Astrocyte of the spinal cord (primary cell): ENCODE data around the gene ANK3.

Experiments used
- DNase-seq: peaks from one replicate; pipeline ENCODE4 v3.0.0; 2011; ENCODE audit warnings: low read depth, low spot score
- H3K4me3 ChIP-seq: 2 replicates; pipeline ENCODE4 v1.5.1; 2011; ENCODE audit warnings: low read depth, mild to moderate bottlenecking, low read length, moderate library complexity
- in situ Hi-C: cut with HindIII; loops from 2 replicates; pipeline ENCODE4 v1.10.0; 2017; ENCODE audit warnings: low sequenced_read_pairs
- TF ChIP-seq, protein P1 (sequence below): IDR thresholded peaks from 2 replicates; pipeline ENCODE4 v1.5.1; 2012; ENCODE audit warnings: low read depth, mild to moderate bottlenecking, low read length, inconsistent platforms

Gene ANK3

DNA sequence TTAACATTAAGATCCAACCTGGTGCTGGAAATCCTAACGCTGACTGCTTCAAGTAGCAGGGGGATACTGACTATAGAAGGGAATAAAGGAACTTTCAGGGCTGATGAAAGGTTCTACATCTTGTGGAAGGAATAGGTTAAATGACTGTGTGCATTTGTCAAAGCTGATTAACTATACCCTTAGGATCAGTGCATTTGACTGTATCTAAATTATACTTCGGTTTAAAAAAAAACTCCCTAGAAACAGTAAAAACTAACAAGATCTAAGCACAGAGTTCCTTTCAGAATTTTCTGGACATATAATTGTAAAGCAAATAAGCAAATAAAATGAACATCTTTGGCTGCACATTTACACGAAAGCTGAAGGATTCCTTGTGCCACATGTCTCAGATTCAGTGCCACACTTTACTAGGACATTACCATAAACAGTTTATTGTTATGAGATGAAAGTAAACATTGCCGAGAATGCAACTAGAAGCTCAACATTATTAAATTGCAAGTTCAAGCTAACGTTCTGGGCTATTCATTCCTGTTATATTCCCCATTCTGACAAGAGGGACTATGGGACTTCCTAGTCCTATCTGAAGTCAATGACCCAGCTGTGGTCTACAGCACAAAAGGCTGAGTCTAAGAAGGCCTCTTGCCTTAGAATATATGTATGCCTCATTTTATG is 20.7 kb downstream of the ANK3 start:
- TF ChIP-seq, protein P1, sequence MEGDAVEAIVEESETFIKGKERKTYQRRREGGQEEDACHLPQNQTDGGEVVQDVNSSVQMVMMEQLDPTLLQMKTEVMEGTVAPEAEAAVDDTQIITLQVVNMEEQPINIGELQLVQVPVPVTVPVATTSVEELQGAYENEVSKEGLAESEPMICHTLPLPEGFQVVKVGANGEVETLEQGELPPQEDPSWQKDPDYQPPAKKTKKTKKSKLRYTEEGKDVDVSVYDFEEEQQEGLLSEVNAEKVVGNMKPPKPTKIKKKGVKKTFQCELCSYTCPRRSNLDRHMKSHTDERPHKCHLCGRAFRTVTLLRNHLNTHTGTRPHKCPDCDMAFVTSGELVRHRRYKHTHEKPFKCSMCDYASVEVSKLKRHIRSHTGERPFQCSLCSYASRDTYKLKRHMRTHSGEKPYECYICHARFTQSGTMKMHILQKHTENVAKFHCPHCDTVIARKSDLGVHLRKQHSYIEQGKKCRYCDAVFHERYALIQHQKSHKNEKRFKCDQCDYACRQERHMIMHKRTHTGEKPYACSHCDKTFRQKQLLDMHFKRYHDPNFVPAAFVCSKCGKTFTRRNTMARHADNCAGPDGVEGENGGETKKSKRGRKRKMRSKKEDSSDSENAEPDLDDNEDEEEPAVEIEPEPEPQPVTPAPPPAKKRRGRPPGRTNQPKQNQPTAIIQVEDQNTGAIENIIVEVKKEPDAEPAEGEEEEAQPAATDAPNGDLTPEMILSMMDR: no peak
- H3K4me3 ChIP-seq: no peak overlapping the region
- DNase-seq: no peak
- in situ Hi-C loops: no loop called here

DNA sequence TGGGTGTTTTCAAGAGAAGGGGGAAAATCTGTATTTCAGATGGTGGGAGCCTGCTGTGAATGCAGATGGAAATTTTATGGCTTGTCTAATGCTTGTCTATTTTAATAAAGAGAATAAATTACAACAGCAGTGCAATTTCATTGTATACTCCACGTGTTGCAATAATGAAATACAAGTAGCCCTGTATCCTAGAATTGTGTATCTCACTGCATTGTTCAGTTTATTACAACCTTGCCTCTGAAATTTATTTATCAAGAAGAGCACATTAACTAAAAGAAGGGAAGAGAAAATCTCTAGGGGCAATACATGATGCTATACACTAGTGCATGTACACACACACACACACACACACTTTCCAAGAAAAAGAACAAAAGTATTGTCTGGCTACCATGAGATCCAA is 21.8 kb downstream of the ANK3 start:
- in situ Hi-C loops: no loop called here
- H3K4me3 ChIP-seq: no peak overlapping the region
- TF ChIP-seq, protein P1: no peak
- no peak for DNase-seq

DNA sequence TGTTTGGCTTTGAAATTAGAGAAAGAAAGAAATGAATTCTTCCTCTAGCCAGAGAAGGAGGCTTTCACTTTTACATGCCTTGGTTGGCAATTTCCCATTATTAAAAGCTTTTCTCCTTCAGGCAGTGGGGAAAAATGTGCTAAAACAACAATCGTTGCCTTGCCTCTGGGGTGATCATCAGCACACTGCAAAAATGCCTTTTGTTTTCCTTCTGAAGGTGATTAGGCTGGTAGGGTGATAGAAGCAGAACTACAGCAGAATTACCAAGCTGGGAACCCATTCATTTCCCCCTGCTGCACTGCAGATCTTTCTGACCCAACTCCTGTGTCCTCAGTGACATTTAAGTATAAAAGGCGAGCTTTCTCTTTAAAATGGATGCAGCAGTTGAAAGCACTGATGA is 22.2 kb downstream of the ANK3 start:
- in situ Hi-C loops: no loop called here
- TF ChIP-seq, protein P1: no peak
- DNase-seq: no peak
- no peak overlapping the region for H3K4me3 ChIP-seq

DNA sequence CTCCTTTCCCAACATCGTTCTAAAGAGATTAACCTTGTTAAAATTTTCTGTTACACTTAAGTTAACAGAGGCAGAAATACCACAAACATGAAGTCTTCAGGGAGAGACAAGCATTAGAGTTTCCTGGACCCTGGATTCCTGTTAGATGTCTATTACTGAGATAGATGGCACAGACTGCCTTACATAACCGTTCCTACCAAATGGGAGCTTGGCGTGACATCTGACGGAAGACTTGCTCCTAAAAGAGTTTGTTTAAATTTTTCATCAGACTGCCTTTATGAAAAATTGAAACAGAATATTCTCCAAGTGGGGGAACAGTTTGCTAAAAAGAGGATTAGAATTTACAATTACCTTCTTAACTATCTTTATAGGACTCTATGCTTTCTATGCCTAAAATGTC is 22.7 kb downstream of the ANK3 start:
- in situ Hi-C loops: no loop called here
- no peak for DNase-seq
- H3K4me3 ChIP-seq: no peak overlapping the region
- TF ChIP-seq, protein P1: no peak

DNA sequence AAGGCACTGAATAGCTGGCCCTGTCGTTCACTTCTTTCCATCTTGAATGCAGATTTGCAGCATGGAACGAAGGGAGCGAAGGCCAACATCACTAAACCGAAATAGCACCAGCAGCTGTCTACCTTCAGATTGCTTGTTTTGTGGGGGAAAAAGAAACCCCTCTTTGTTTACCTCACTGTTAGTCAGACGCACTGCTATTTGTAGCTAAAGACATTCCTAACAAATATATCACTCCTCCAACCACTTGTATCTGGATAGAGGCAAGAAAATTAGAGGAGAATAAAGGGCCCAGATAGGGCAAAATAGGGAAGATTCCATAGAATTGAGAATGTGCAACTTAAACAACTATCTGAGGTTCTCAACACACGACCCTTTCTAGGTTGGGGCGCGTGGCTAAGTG is 26.5 kb downstream of the ANK3 start:
- H3K4me3 ChIP-seq: no peak overlapping the region
- DNase-seq: no peak
- in situ Hi-C loops: no loop called here
- TF ChIP-seq, protein P1: no peak

DNA sequence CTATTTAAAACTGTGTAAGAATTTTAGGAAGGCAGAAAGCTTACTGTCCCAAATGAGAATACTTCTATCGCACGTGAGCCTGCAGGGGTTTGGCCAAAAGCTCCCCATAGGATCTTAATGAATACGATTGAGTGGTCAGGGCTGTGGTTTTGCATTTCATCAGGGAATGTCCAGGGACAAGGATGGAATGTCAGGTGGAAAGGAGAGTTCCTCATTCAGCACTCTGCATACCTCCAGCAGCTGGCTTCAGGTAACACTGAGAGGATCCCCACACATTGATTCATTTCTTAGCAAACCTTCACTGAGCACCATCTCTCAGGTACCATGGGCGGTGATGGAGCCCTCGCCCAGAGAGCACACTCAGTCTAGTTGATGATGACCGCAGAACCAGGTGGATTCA is 27.2 kb downstream of the ANK3 start:
- TF ChIP-seq, protein P1: no peak
- in situ Hi-C loops: no loop called here
- H3K4me3 ChIP-seq: no peak overlapping the region
- DNase-seq: no peak

DNA sequence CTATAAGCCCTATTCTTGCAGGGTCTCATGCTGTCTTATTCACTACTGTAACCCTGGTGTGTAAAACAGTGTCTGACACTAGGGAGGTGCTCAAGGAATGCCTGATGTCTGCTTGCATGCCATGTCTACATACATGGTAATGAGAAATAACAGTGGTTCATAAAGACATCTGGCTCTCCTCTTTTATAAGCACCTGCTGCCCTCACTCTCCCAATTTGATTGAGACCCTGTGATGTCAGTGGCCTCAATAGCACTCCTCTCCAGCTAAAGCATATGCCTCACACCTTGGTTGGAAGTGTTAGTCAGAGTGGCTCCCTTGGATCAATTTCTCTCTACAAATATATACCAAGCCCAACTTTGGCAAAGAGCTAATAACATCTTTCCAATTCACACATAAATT is 30.6 kb downstream of the ANK3 start:
- no peak overlapping the region for H3K4me3 ChIP-seq
- in situ Hi-C loops: no loop called here
- TF ChIP-seq, protein P1: no peak
- DNase-seq: no peak
